Upper lobe of left lung (tissue), 4 donors: ENCODE results near the gene KDM4B.
"Not testable (repeated sequence)": the region's sequence is repeated elsewhere in the genome, so short reads cannot be mapped to it uniquely, and the experiment has no call there.

Source experiments
- EP300 ChIP-seq, 4 donors: sonication (generic); formaldehyde crosslinking; IDR thresholded peaks; one replicate each; pipeline ENCODE4 v1.5.1; 2017; ENCODE audit warnings: antibody characterized with exemption in 4 of 4, control low read depth in 2 of 4
- POLR2A ChIP-seq, 4 donors: fragments of 450-650 bp; IDR thresholded peaks; one replicate each; pipeline ENCODE4 v1.5.1; 2016 to 2017; ENCODE audit warnings: antibody characterized with exemption in 4 of 4, mild to moderate bottlenecking in 2 of 4
- POLR2AphosphoS5 ChIP-seq, 2 donors: sonication (generic); formaldehyde crosslinking; IDR thresholded peaks; one replicate each; pipeline ENCODE4 v1.5.1; 2017; ENCODE audit warnings: antibody characterized with exemption in 2 of 2
- TF ChIP-seq, protein P1 (sequence below), 6 experiments: fragments of 450-650 bp in 4 of 6; fragments of 200-600 bp in 2 of 6; sonication (generic) in 2 of 6; IDR thresholded peaks; one replicate each; pipeline ENCODE4 v1.5.1; 2016 to 2019; ENCODE audit warnings: antibody characterized with exemption in 6 of 6

DNA sequence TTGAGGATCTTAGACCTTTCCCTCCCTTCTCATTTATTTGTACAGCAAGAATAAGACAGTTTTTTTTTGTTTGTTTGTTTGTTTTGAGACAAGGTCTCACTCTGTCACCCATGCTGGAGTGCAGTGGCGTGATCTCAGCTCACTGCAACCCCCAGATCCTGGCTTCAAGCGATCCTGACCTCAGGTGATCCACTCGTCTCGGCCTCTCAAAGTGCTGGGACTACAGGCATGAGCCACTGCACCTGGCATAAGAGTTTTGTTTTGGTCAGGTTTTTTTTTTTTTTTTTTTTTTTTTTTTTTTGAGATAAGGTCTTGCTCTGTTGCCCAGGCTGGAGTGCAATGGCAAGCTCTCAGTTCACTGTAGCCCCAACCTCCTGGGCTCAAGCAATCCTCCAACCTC, 30.5 kb upstream of the KDM4B start:
- TF ChIP-seq, protein P1, sequence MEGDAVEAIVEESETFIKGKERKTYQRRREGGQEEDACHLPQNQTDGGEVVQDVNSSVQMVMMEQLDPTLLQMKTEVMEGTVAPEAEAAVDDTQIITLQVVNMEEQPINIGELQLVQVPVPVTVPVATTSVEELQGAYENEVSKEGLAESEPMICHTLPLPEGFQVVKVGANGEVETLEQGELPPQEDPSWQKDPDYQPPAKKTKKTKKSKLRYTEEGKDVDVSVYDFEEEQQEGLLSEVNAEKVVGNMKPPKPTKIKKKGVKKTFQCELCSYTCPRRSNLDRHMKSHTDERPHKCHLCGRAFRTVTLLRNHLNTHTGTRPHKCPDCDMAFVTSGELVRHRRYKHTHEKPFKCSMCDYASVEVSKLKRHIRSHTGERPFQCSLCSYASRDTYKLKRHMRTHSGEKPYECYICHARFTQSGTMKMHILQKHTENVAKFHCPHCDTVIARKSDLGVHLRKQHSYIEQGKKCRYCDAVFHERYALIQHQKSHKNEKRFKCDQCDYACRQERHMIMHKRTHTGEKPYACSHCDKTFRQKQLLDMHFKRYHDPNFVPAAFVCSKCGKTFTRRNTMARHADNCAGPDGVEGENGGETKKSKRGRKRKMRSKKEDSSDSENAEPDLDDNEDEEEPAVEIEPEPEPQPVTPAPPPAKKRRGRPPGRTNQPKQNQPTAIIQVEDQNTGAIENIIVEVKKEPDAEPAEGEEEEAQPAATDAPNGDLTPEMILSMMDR (IDR thresholded peaks at IDR 0.05) = not testable (repeated sequence)
- TF ChIP-seq POLR2A, POLR2AphosphoS5, EP300 (IDR thresholded peaks at IDR 0.05): not testable (repeated sequence)
